Common myeloid progenitor, CD34-positive (primary cell): Measurements from ENCODE around the gene ARPP21.
"Not testable (repeated sequence)": the region's sequence is repeated elsewhere in the genome, so short reads cannot be mapped to it uniquely, and the experiment has no call there.

Experiments used
- CTCF ChIA-PET: fragments of 350-600 bp; sonication (Branson Sonifier 250); formaldehyde crosslinking; loops from one replicate; lab custom pipeline; 2021; ENCODE audit warnings: antibody characterized with exemption; lab: Charles Lee
- POLR2A ChIA-PET: fragments of 350-600 bp; sonication (Branson Sonifier 250); formaldehyde crosslinking; loops from one replicate; lab custom pipeline; 2021; ENCODE audit warnings: antibody characterized with exemption; lab: Charles Lee
- DNase-seq, 3 donors: peaks; one replicate each; pipeline versions ENCODE4 v3.0.0 to v3.0.0-alpha.2; 2013
- H3K27ac ChIP-seq, 2 experiments: 1 replicate in 1 of 2; 2 replicates in 1 of 2; pipeline ENCODE4 v1.7.0; 2013; ENCODE audit warnings: inconsistent platforms in 2 of 2, low read length in 2 of 2, mild to moderate bottlenecking in 2 of 2, low read depth in 1 of 2, moderate library complexity in 1 of 2; ENCODE audit not compliant: severe bottlenecking in 2 of 2, insufficient read depth in 1 of 2, poor library complexity in 1 of 2
- H3K27me3 ChIP-seq, 5 experiments: replicated peaks in 2 of 5; 1 replicate in 3 of 5; 2 replicates in 2 of 5; pipeline versions ENCODE4 v1.6.1 to v1.7.0; 2013; ENCODE audit warnings: low read length in 4 of 5, mild to moderate bottlenecking in 2 of 5, moderate library complexity in 2 of 5, inconsistent platforms in 1 of 5; ENCODE audit not compliant: insufficient read depth in 5 of 5, control insufficient read depth in 4 of 5
- H3K36me3 ChIP-seq, 4 experiments: 1 replicate in 2 of 4; 2 replicates in 2 of 4; pipeline versions ENCODE4 v1.6.1 to v1.7.0; 2013; ENCODE audit warnings: low read length in 3 of 4, control low read depth in 1 of 4, mild to moderate bottlenecking in 1 of 4; ENCODE audit not compliant: control insufficient read depth in 4 of 4, insufficient read depth in 4 of 4
- H3K4me1 ChIP-seq, 4 experiments: 1 replicate in 3 of 4; 2 replicates in 1 of 4; pipeline versions ENCODE4 v1.6.1 to v1.7.1; 2013; ENCODE audit warnings: low read length in 3 of 4, mild to moderate bottlenecking in 3 of 4, control low read depth in 1 of 4, inconsistent platforms in 1 of 4, moderate library complexity in 1 of 4; ENCODE audit not compliant: control insufficient read depth in 4 of 4, insufficient read depth in 4 of 4; ENCODE audit errors: control extremely low read depth in 1 of 4
- H3K4me3 ChIP-seq, 7 experiments: 1 replicate in 4 of 7; 2 replicates in 3 of 7; pipeline versions ENCODE4 v1.5.1 to v1.7.0; 2013; ENCODE audit warnings: mild to moderate bottlenecking in 7 of 7, low read length in 6 of 7, moderate library complexity in 6 of 7, inconsistent platforms in 2 of 7, low read depth in 2 of 7, control low read depth in 1 of 7; ENCODE audit not compliant: insufficient read depth in 4 of 7, control insufficient read depth in 1 of 7; ENCODE audit errors: extremely low read depth in 1 of 7
- H3K9me3 ChIP-seq, 5 experiments: 1 replicate in 4 of 5; 2 replicates in 1 of 5; pipeline versions ENCODE4 v1.6.1 to v1.7.1; 2013; ENCODE audit warnings: low read length in 4 of 5, mild to moderate bottlenecking in 2 of 5, inconsistent platforms in 1 of 5, low read depth in 1 of 5, moderate library complexity in 1 of 5; ENCODE audit not compliant: control insufficient read depth in 4 of 5, insufficient read depth in 2 of 5; ENCODE audit errors: control extremely low read depth in 1 of 5
- WGBS: methylation state at CpG from one replicate; pipeline ENCODE4 v1.1.5; 2013; ENCODE audit not compliant: insufficient coverage; 5-methylcytosine and 5-hydroxymethylcytosine counted together

The ARPP21 gene

DNA sequence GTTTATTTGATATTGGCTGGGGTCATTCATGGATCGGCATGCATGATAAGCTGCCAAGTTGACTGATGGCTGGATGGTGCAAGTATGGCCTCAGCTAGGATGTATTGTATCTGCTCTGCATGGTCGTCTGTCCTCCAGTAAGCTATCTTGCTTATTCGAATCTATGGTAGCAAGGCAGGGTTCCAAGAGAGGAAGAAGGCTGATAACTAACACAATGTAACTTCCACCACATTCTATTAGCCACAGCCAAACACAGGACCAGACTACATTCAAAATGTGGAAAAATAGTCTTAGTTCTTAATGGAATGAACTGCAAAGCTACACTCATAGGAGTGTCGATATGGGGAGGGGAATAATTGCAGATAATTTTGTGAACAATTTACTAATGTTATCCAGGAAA, 175.2 kb downstream of the ARPP21 start:
- ChIA-PET CTCF (no interaction called here), POLR2A (no interaction called here)
- Histone ChIP-seq H3K36me3 (no peaks in the 10 kb centered on the region), H3K4me1 (no peaks in the 10 kb centered on the region), H3K4me3 (no peak overlapping the region), H3K9me3 (no peaks in the 10 kb centered on the region), H3K27ac (no peak overlapping the region), H3K27me3 (no peaks in the 10 kb centered on the region)
- DNase-seq: no peak
- 100% methylated on average over 1 of the region's 4 CpGs for WGBS

DNA sequence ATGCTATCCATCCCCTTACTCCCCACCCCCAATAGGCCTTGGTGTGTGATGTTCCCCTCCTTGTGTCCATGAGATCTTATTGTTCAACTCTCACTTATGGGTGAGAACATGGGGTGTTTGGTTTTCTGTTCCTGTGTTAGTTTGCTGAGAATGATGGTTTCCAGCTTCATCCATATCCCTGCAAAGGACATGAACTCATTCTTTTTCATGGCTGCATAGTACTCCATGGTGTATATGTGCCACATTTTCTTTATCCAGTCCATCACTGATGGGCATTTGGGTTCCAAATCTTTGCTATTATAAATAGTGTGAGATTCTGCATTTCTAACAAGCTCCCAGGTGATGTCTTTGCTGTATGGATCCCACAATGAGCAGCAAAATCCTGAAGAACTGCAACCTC, 176.5 kb downstream of the ARPP21 start:
- H3K9me3 ChIP-seq, H3K36me3 ChIP-seq, H3K27me3 ChIP-seq, POLR2A ChIA-PET, H3K4me1 ChIP-seq, H3K27ac ChIP-seq, H3K4me3 ChIP-seq, CTCF ChIA-PET, DNase-seq: not testable (repeated sequence)

DNA sequence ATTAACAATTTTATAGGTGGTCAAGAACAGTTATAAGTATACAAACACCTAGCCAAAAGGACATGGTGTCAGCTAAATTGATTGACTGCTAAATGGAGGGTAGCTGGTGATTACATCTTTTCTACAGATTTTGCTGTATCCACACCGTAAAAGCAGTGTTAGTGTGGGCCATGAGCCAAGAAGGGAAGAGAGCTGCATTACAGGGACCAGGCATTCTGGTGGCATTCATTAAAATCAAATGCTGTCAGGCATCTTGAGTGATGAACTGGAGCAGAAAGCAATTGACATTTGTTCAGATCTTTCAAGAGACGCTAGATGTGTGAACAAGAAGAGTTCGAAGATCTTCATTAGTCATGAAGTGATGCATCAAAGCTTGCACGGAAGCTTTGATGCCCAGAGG, 177.9 kb downstream of the ARPP21 start:
- DNase-seq: no peak
- POLR2A ChIA-PET: no interaction called here
- H3K9me3 ChIP-seq: no peaks in the 10 kb centered on the region
- CTCF ChIA-PET: no interaction called here
- H3K27me3 ChIP-seq: no peaks in the 10 kb centered on the region
- 99% methylated on average over 4 of the region's 4 CpGs for WGBS
- H3K36me3 ChIP-seq: no peaks in the 10 kb centered on the region
- H3K4me1 ChIP-seq: no peaks in the 10 kb centered on the region
- H3K4me3 ChIP-seq: no peak overlapping the region
- no peak overlapping the region for H3K27ac ChIP-seq

DNA sequence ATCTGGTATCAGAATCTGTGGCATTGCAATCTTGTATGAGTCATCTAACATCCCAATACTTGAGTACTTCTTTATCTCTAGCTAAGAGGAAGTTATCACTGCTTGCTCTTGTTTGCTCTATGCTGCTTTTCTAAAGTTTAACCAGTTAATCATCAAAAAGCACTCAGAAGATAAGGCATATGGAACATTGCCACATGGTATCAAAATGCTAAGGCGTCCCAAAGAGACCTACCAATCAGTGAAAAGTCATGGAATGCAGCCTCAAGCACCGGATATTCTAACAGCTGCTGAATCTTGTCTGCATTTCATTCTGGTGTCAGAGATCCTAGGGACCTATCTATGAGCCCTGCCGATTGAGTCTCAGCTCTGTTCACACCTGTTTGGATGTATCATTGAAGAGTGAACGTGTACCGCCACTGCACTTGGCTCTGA, 192.8 kb downstream of the ARPP21 start:
- Histone ChIP-seq H3K4me1 (no peaks in the 10 kb centered on the region), H3K27me3 (no peaks in the 10 kb centered on the region), H3K9me3 (no peaks in the 10 kb centered on the region), H3K4me3 (no peak overlapping the region), H3K27ac (no peak overlapping the region), H3K36me3 (no peaks in the 10 kb centered on the region)
- POLR2A ChIA-PET: no interaction called here
- 100% methylated on average over 5 of the region's 5 CpGs for WGBS
- CTCF ChIA-PET: no interaction called here
- no peak for DNase-seq
